GM23338 (cell line): ENCODE data around the gene ANKRD37. TPM values are rescaled to one million over a fixed set of nuclear protein-coding genes. Genes with fewer than 3 reads are reported as not detected.
"Not testable (repeated sequence)": the region's sequence is repeated elsewhere in the genome, so short reads cannot be mapped to it uniquely, and the experiment has no call there.

Experiments
- ATAC-seq: fragments of 200-7000 bp; cut with Tn5 transposase; 3 replicates; pipeline ENCODE4 v1.9.1; 2020
- DNase-seq: peaks from one replicate; pipeline ENCODE4 v3.0.0-alpha.2; 2015; ENCODE audit warnings: low spot score
- H2AFZ ChIP-seq: fragments of 200-600 bp; sonication (generic); 2 replicates; pipeline ENCODE4 v1.8.0; 2016; ENCODE audit warnings: antibody characterized with exemption, mild to moderate bottlenecking, moderate library complexity
- H3F3A ChIP-seq: fragments of 200-600 bp; sonication (generic); replicated peaks from 2 replicates; pipeline ENCODE4 v1.8.0; 2017; ENCODE audit warnings: antibody characterized with exemption, mixed run types, low read depth
- H3K27ac ChIP-seq: fragments of 200-600 bp; sonication (generic); 2 replicates; pipeline ENCODE4 v1.6.1; 2016; ENCODE audit warnings: low read depth
- H3K27me3 ChIP-seq: fragments of 200-600 bp; sonication (generic); 2 replicates; pipeline ENCODE4 v1.8.0; 2016; ENCODE audit warnings: mild to moderate bottlenecking, mixed run types, moderate library complexity; ENCODE audit not compliant: insufficient read depth
- H3K36me3 ChIP-seq: fragments of 200-600 bp; sonication (generic); 2 replicates; pipeline ENCODE4 v1.8.0; 2016; ENCODE audit warnings: mild to moderate bottlenecking; ENCODE audit not compliant: insufficient read depth
- H3K4me1 ChIP-seq: fragments of 200-600 bp; sonication (generic); 2 replicates; pipeline ENCODE4 v1.8.0; 2016; ENCODE audit warnings: mild to moderate bottlenecking, moderate library complexity; ENCODE audit not compliant: insufficient read depth
- H3K4me2 ChIP-seq: fragments of 200-600 bp; sonication (generic); 2 replicates; pipeline ENCODE4 v1.7.1; 2017; ENCODE audit warnings: mixed run types
- H3K4me3 ChIP-seq: fragments of 200-600 bp; sonication (generic); 2 replicates; pipeline ENCODE4 v1.6.1; 2016; ENCODE audit warnings: mixed run types
- H3K79me2 ChIP-seq: fragments of 200-600 bp; sonication (generic); replicated peaks from 2 replicates; pipeline ENCODE4 v1.8.0; 2017; ENCODE audit warnings: mild to moderate bottlenecking; ENCODE audit not compliant: insufficient read depth
- H3K9me2 ChIP-seq: fragments of 200-600 bp; sonication (generic); 2 replicates; pipeline ENCODE4 v1.8.0; 2017; ENCODE audit not compliant: insufficient read depth
- H4K20me1 ChIP-seq: fragments of 200-600 bp; sonication (generic); replicated peaks from 2 replicates; pipeline ENCODE4 v1.8.0; 2017; ENCODE audit warnings: mild to moderate bottlenecking; ENCODE audit not compliant: insufficient read depth
- H3K27ac Mint-ChIP-seq: 2 replicates; pipeline ENCODE4 v1.8.0; 2020; ENCODE audit warnings: inconsistent platforms, mild to moderate bottlenecking, moderate library complexity, mixed read lengths
- H3K27me3 Mint-ChIP-seq: 3 replicates; pipeline ENCODE4 v1.8.0; 2022; ENCODE audit warnings: low read depth, mild to moderate bottlenecking, moderate library complexity, mixed read lengths, inconsistent platforms; ENCODE audit not compliant: insufficient read depth, poor library complexity
- H3K36me3 Mint-ChIP-seq: 3 replicates; pipeline ENCODE4 v1.8.0; 2021; ENCODE audit warnings: low read depth, mild to moderate bottlenecking, inconsistent platforms, moderate library complexity, mixed read lengths
- H3K4me1 Mint-ChIP-seq: 3 replicates; pipeline ENCODE4 v1.8.0; 2020; ENCODE audit warnings: mild to moderate bottlenecking, inconsistent platforms, mixed read lengths
- H3K4me3 Mint-ChIP-seq: 3 replicates; pipeline ENCODE4 v1.8.0; 2021; ENCODE audit warnings: moderate library complexity, mild to moderate bottlenecking, inconsistent platforms, mixed read lengths
- H3K9me3 Mint-ChIP-seq: 3 replicates; pipeline ENCODE4 v1.8.0; 2020; ENCODE audit warnings: moderate library complexity, mild to moderate bottlenecking, inconsistent platforms, mixed read lengths
- EZH2 ChIP-seq: fragments of 200-600 bp; sonication (generic); IDR thresholded peaks from one replicate; pipeline ENCODE4 v1.8.0; 2017; ENCODE audit warnings: antibody characterized with exemption, mild to moderate bottlenecking, low read depth; ENCODE audit not compliant: unreplicated experiment
- JUNB ChIP-seq: IDR thresholded peaks from one replicate; pipeline ENCODE4 v1.6.1; 2016; ENCODE audit warnings: antibody characterized with exemption; ENCODE audit not compliant: unreplicated experiment
- POLR2AphosphoS5 ChIP-seq: IDR thresholded peaks from 2 replicates; pipeline ENCODE4 v1.6.1; 2016; ENCODE audit warnings: antibody characterized with exemption, low read depth
- ZNF114 ChIP-seq: fragments of 250-450 bp; sonication (Bioruptor Pico); IDR thresholded peaks from 2 replicates; pipeline ENCODE4 v1.5.0; 2020; ENCODE audit warnings: mild to moderate bottlenecking, moderate library complexity
- ZNF331 ChIP-seq: fragments of 250-450 bp; sonication (Bioruptor Pico); IDR thresholded peaks from 2 replicates; pipeline ENCODE4 v1.5.0; 2020; ENCODE audit warnings: low read depth, mild to moderate bottlenecking, moderate library complexity
- polyA plus RNA-seq: library from polyadenylated mRNA; unstranded; fragments of >200 nt; fragmentation: Nextera tagmentation; extraction: Ambion mirVana; gene quantifications from 2 replicates; pipeline ENCODE4 v1.2.1, GENCODE V29; 2016
- total RNA-seq: library from RNA; depleted of rRNA; stranded (reverse); fragments of >200 nt; shearing (Covaris generic); gene quantifications from 2 replicates; pipeline ENCODE4 v1.2.3, GENCODE V29; 2014
- TF ChIP-seq, protein P1 (sequence below): fragments of 250-450 bp; sonication (Bioruptor Pico); IDR thresholded peaks from 2 replicates; pipeline ENCODE4 v1.5.0; 2020; ENCODE audit warnings: mild to moderate bottlenecking, moderate library complexity
- TF ChIP-seq, protein P2 (sequence below): IDR thresholded peaks from one replicate; pipeline ENCODE4 v1.6.1; 2018; ENCODE audit warnings: antibody characterized with exemption; ENCODE audit not compliant: unreplicated experiment

ANKRD37 gene
- total and polyA plus RNA-seq, 2 experiments from 2014 or later = 1.8 to 4.9 TPM

DNA sequence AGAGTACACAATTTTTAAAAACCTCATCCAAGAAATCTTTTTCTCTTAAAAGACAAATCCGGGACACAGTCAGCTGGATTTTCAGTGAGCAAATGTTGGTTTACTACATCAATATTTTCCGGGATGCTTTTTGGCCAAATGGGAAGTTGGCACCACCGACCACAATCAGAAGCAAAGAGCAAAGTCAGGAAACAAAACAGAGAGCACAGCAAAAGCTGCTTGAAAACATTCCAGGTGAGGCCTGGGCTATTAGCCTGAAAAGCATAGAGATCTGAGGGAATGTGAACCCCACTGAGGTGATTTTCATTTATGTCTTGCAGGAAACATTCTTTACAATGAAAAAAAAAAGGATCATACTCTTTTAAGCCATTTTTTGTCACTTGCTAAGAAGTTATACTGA lies 34.8 kb upstream of the ANKRD37 start (continued):
- TF ChIP-seq, protein P1, sequence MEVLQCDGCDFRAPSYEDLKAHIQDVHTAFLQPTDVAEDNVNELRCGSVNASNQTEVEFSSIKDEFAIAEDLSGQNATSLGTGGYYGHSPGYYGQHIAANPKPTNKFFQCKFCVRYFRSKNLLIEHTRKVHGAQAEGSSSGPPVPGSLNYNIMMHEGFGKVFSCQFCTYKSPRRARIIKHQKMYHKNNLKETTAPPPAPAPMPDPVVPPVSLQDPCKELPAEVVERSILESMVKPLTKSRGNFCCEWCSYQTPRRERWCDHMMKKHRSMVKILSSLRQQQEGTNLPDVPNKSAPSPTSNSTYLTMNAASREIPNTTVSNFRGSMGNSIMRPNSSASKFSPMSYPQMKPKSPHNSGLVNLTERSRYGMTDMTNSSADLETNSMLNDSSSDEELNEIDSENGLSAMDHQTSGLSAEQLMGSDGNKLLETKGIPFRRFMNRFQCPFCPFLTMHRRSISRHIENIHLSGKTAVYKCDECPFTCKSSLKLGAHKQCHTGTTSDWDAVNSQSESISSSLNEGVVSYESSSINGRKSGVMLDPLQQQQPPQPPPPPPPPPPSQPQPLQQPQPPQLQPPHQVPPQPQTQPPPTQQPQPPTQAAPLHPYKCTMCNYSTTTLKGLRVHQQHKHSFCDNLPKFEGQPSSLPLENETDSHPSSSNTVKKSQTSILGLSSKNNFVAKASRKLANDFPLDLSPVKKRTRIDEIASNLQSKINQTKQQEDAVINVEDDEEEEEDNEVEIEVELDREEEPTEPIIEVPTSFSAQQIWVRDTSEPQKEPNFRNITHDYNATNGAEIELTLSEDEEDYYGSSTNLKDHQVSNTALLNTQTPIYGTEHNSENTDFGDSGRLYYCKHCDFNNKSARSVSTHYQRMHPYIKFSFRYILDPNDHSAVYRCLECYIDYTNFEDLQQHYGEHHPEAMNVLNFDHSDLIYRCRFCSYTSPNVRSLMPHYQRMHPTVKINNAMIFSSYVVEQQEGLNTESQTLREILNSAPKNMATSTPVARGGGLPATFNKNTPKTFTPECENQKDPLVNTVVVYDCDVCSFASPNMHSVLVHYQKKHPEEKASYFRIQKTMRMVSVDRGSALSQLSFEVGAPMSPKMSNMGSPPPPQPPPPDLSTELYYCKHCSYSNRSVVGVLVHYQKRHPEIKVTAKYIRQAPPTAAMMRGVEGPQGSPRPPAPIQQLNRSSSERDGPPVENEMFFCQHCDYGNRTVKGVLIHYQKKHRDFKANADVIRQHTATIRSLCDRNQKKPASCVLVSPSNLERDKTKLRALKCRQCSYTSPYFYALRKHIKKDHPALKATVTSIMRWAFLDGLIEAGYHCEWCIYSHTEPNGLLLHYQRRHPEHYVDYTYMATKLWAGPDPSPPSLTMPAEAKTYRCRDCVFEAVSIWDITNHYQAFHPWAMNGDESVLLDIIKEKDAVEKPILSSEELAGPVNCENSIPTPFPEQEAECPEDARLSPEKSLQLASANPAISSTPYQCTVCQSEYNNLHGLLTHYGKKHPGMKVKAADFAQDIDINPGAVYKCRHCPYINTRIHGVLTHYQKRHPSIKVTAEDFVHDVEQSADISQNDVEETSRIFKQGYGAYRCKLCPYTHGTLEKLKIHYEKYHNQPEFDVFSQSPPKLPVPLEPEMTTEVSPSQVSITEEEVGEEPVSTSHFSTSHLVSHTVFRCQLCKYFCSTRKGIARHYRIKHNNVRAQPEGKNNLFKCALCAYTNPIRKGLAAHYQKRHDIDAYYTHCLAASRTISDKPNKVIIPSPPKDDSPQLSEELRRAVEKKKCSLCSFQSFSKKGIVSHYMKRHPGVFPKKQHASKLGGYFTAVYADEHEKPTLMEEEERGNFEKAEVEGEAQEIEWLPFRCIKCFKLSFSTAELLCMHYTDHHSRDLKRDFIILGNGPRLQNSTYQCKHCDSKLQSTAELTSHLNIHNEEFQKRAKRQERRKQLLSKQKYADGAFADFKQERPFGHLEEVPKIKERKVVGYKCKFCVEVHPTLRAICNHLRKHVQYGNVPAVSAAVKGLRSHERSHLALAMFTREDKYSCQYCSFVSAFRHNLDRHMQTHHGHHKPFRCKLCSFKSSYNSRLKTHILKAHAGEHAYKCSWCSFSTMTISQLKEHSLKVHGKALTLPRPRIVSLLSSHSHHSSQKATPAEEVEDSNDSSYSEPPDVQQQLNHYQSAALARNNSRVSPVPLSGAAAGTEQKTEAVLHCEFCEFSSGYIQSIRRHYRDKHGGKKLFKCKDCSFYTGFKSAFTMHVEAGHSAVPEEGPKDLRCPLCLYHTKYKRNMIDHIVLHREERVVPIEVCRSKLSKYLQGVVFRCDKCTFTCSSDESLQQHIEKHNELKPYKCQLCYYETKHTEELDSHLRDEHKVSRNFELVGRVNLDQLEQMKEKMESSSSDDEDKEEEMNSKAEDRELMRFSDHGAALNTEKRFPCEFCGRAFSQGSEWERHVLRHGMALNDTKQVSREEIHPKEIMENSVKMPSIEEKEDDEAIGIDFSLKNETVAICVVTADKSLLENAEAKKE = no peak
- TF ChIP-seq ZNF114 (CRISPR knock-in tag) (no peak), ZNF331 (CRISPR knock-in tag) (no peak), JUNB (no peak), POLR2AphosphoS5 (no peak), EZH2 (no peak)
- TF ChIP-seq, protein P2, sequence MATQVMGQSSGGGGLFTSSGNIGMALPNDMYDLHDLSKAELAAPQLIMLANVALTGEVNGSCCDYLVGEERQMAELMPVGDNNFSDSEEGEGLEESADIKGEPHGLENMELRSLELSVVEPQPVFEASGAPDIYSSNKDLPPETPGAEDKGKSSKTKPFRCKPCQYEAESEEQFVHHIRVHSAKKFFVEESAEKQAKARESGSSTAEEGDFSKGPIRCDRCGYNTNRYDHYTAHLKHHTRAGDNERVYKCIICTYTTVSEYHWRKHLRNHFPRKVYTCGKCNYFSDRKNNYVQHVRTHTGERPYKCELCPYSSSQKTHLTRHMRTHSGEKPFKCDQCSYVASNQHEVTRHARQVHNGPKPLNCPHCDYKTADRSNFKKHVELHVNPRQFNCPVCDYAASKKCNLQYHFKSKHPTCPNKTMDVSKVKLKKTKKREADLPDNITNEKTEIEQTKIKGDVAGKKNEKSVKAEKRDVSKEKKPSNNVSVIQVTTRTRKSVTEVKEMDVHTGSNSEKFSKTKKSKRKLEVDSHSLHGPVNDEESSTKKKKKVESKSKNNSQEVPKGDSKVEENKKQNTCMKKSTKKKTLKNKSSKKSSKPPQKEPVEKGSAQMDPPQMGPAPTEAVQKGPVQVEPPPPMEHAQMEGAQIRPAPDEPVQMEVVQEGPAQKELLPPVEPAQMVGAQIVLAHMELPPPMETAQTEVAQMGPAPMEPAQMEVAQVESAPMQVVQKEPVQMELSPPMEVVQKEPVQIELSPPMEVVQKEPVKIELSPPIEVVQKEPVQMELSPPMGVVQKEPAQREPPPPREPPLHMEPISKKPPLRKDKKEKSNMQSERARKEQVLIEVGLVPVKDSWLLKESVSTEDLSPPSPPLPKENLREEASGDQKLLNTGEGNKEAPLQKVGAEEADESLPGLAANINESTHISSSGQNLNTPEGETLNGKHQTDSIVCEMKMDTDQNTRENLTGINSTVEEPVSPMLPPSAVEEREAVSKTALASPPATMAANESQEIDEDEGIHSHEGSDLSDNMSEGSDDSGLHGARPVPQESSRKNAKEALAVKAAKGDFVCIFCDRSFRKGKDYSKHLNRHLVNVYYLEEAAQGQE = no peak

DNA sequence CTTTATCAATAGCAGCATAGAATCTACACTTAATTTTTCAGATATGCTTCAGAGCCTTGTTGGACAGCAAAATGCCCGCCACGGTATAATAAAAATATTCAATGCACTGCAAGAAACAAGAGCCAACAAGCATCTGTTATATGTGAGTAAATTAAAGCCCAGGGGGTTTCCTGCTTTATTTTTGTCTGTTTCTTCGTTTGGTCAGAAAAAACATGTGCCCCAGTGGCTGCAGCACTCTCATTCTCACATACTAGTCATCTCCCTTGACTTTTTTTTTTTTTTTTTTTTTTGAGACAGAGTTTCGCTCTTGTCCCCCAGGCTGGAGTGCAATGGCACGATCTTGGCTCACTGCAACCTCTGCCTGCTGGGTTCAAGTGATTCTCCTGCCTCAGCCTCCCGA lies 34.1 kb upstream of the ANKRD37 start:
- not testable (repeated sequence) for H3K4me3 Mint-ChIP-seq, ATAC-seq, H3K4me2 ChIP-seq, H3K27ac Mint-ChIP-seq, H3K4me1 ChIP-seq, H3K4me3 ChIP-seq, H2AFZ ChIP-seq, H4K20me1 ChIP-seq, DNase-seq, H3K27ac ChIP-seq, H3F3A ChIP-seq, H3K9me2 ChIP-seq, H3K36me3 Mint-ChIP-seq, H3K27me3 ChIP-seq, H3K9me3 Mint-ChIP-seq, H3K27me3 Mint-ChIP-seq, H3K79me2 ChIP-seq, H3K36me3 ChIP-seq
- H3K4me1 Mint-ChIP-seq = peaks cover 15% of the 10 kb centered on the region
